Head of caudate nucleus (tissue), 42 donors: ENCODE data around the gene ORC5.
"Not testable (repeated sequence)": the region's sequence is repeated elsewhere in the genome, so short reads cannot be mapped to it uniquely, and the experiment has no call there.

Experiments used
- DNase-seq, 42 donors: peaks; one replicate each; pipeline versions ENCODE4 v3.0.0 to v3.0.0-alpha.2; 2020 to 2021; ENCODE audit warnings: mixed read lengths in 7 of 42
- intact Hi-C: fragments of 100-400 bp; cut with DNase I; formaldehyde crosslinking; loops from one replicate; pipeline ENCODE4 v1.15.0; 2022

Gene ORC5

DNA sequence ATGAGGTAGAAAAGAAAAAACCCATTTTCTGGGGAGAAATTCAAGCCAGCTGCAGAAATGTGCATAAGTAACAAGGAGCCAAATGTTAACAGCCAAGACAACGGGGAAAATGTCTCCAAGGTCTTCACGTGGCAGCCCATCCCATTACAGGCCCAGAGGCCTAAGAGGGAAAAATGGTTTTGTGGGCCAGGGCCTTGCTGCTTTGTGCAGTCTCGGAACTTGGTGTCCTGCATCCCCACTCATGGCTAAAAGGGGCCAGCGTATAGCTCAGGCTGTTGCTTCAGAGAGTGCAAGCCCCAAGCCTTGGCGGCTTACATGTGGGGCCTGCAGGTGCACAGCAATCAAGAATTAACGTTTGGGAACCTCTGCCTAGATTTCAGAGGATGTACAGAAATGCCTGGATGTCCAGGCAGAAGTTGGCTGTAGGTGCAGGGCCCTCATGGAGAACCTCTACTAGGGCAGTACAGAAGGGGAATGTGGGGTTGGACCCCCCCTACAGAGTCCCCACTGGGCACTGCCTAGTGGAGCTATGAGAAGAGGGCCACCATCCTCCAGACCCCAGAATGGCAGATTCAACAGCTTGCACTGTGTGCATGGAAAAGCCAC lies 9.0 kb downstream of the ORC5 start:
- DNase-seq = no peak
- intact Hi-C loops = no loop called here

DNA sequence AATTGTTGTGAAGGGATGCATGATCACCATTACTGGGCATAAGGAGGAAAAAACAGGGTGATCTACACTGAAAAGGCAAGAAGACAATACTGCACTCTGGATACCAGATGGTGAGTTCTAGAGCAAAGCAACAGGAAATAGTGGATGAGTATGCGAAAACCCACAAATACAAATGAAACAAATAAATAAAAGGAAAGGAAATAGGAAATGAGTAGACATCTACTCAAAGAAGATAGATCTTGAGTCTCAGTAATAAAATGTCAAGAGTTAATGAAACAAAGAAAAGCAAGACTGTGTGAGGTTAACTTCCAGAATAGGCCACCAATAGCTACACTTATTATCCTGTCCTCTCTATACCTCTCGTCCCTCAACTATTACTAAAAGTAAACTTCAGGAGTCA lies 11.7 kb downstream of the ORC5 start:
- intact Hi-C loops = no loop called here
- no peak for DNase-seq

DNA sequence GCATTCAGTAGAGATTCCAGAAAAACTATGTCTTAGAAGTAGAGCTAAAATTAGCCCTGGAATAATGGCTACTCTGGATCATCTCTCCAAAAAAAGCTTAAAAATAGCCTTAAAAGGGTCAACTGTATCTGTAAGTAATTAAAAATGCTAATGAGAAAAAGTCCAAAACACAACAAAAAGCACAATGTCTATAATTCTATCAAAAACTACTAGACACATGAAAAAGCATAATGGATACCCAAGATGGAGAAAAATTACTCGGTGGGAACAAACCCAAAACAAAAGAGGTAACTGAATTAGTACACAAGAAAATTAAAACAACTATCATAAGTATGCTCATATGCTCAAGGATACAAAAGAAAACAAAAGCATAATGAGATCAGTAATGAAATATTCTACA lies 15.4 kb downstream of the ORC5 start:
- intact Hi-C loops = no loop called here
- no peak for DNase-seq

DNA sequence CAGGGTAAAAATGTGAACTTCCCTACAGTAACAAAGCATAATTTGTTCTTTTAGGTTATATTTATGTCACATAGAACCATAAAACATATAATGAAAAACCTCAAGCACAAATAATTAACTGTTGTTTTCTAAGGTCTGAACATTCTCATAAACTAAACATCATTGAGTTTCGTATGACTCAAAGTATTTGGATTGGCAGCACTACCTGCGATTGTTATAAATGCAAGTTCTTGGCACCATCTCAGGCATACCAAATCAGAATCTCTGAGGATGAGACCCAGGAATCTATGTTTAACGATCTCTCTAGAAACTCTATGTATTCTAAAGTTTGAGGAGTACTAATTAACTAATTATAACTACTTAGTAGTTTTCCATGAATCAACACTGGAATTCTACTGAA lies 22.5 kb downstream of the ORC5 start:
- no peak for DNase-seq
- intact Hi-C loops = no loop called here

DNA sequence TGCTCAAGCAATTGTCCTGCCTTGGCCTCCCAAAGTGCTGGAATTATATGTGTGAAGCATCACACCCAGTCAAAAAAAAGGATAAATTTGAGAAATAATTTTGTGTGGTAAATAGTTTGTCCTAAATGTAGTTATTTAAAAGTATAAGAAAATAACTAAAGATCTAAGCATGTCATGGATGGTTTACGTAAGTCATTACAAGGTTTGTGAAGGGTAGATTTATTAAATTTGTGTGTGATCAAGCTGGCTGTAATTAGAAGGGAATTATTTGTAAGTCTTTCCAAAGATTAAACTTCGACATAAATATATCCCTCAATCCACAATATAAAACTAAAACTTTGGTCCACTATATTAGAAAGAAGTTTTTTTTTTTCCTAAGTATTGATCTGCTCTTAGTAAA lies 28.6 kb downstream of the ORC5 start:
- DNase-seq = no peak
- intact Hi-C loops = no loop called here

DNA sequence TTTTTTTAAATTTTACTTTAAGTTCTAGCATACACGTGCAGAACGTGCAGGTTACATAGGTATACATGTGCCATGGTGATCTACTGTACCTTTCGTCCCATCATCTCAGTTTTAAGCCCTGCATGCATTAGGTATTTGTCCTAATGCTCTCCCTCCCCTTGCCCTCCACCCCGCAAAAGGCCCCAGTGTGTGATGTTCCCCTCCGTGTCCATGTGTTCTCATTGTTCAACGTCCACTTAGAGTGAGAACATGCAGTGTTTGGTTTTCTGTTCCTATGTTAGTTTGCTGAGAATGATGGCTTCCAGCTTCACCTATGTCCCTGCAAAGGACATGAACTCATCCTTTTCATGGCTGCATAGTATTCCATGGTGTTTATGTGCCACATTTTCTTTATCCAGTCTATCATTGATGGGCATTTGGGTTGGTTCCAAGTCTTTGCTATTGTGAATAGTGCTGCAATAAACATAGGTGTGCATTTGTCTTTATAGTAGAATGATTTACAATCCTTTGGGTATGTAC lies 30.2 kb downstream of the ORC5 start:
- intact Hi-C loops, DNase-seq: not testable (repeated sequence)

DNA sequence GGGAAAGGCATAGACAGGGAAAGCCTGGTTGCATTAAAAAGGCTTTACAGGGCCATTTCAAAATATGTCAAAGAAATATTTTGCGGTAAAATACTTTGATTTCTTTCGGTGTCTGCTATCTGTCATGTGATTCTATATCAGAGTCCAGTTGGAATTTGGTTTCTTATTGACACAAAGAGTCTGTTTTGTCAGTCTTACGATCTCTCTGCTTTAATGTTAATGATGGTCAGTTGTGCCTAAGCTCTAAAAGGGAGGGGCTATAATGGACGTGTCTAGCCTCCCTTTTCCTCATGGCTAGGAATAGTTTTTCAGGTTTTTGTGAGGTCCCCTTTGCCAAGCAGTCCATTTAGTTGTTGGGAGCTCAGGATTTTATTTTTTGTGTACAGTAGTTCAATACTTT lies 31.5 kb downstream of the ORC5 start:
- intact Hi-C loops = no loop called here
- DNase-seq = no peak

DNA sequence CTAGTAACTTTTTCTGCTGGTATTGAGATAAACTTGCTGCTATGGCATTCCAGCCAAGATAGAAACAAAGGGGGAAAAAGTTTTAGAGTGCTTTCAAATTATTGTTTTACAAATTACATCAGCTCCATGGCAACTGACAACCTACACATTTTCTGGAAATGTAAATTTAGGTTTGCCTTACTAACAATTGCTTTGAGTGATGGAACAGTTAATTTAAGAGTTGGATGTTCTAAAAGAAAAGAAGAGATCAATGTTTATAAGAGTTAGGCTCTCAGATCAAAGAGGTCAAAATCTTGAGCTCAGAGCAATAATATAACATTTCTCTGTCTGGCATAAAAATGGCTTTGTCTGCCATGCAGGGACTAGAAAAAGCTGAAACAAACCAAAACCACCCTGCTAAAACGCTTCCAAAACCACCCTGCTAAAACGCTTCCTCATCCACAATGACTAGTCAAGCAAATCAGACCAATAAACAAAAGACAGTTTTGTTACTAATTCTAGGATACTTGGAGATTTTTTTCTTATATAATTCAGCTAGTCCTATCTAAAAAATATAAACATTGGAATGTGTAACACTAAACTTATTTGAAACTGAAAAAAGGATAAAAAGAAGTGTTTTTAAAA lies 32.3 kb downstream of the ORC5 start:
- DNase-seq = no peak
- intact Hi-C loops = no loop called here

DNA sequence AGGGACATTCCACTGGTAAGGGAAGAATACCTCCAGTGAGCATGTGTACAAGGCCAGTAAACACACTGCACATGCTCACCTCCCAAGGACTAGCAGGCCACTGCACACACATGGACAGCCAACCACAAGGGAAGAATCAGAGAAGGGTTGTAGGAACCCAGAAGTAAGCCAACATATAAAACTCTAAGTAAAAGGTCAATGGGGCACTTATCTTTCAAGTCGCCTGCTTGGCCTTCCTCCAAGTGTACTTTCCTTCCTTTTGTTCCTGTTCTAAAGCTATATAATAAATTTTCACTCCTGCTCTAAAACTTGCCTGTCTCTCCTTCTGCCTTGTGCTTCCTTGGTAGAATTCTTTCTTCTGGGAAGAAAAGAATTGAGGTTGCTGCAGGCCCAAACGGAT lies 33.0 kb downstream of the ORC5 start:
- no peak for DNase-seq
- intact Hi-C loops = no loop called here

DNA sequence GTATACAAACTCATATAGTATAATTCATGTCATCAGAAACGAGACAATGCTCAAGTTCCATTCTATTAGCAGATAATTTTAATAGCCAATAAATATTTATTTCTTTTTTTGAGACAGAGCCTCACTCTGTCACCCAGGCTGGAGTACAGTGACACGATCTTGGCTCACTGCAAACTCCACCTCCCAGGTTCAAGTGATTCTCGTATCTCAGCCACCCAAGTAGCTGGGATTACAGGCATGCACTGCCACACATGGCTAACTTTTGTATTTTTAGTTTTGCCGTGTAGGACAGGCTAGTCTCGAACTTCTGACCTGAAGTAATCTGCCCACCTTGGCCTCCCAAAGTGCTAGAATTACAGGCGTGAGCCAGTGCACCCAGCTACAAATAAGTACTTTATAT lies 45.7 kb downstream of the ORC5 start:
- no peak for DNase-seq
- intact Hi-C loops = loop anchor here (10.0 kb wide), 1 partner anchor 637 kb away; no protein-coding TSS in a partner anchor

DNA sequence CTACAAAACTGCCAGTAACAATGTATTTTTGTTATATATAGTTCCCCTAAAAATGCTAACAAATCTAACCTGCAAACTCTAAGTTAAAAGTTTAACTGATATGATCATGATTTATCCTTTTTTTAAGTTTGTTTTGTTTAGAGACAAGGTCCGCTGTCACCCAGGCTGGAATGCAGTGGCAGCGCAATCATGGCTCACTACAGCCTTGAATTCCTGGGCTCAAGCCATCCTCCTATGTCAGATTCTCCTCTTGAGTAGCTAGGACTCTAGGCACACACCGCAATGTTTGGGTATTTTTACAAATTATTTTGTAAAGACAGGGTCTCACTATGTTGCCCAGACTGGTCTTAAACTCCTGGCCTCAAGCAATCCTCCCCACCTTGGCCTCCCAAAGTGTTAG lies 46.6 kb downstream of the ORC5 start:
- no peak for DNase-seq

DNA sequence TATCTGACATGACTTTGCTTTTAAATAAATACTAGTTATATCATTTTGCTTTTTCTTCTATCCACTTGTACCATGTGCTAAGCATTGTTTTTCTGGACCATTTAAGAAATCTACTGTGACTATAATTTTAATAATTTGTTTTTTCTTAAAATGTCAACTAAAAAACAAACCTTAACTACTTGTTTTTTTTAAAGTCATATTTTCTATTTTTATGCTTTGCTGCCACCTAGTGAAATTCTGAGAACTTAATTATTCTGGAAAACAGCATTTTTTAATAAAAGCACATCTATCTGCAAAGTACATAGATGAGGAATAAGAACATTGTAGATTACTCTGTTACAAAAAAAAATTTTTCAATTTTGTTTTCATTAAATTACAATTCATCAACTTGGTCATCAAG lies 47.4 kb downstream of the ORC5 start:
- DNase-seq = no peak
- intact Hi-C loops = loop anchor here (10.0 kb wide), 1 partner anchor 636 kb away; no protein-coding TSS in a partner anchor

More for the DNA sequence above, 46.6 kb downstream of the ORC5 start:
- intact Hi-C loops = loop anchor here (10.0 kb wide), 1 partner anchor 636 kb away; no protein-coding TSS in a partner anchor

DNA sequence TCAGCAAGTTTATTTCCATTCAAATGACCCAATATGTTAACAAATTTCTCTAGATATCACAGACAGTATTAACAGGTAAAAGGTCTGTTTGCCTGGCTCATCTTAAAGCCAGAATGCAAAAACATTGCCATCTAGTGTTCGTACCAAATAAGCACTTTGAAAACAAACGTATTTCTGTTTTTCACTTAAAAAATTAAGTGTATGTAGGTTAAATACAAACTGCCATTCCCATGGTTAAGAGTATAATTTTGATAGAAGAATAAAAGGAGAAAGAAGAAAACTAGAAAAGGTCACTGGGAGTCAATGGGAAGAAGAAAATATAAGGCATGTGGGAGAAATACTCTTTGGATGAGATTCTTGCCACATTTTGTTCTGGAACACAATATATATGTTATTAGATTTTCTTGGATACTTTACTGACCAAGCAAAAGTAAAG lies 51.0 kb downstream of the ORC5 start:
- DNase-seq = no peak
- intact Hi-C loops = loop anchor here (2.0 kb wide), 1 partner anchor 584 kb away; no protein-coding TSS in a partner anchor

DNA sequence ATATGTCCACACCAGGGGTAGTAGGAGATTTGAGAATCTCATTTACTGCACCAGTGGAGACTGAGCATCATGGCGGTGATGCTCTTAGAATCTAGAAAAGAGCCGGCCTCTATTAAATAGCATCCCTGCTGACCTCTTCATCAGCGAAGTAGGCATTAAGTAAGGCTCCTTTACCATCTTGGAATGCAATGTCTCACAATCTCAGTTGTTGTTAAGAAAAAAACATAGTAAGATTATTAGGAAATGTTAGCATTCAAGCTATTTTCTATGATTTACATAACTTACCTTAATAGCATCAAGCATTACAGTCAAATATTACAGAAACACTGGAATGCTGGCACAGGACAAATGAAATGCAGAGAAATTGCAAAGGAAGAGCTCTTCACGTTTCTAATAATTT lies 54.5 kb downstream of the ORC5 start:
- intact Hi-C loops = no loop called here
- DNase-seq = no peak

DNA sequence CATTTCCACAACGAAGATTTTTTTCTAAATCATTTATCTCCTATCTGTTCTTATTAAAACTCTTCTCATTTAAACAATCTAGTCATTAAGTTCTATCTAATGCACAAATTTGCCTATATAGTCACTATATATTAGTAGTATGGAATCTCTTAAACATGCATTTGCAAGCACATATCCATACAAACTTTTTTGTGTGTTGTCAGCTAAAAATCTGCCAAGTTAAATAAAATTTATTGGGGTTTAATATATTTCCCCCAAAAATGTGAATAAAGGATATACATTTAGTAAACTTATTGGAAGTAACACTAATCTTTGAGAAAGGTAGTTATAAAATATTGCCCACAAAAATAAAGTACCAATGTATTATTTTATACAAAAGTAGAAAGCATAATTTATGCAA lies 55.3 kb downstream of the ORC5 start:
- intact Hi-C loops = no loop called here
- DNase-seq = no peak

DNA sequence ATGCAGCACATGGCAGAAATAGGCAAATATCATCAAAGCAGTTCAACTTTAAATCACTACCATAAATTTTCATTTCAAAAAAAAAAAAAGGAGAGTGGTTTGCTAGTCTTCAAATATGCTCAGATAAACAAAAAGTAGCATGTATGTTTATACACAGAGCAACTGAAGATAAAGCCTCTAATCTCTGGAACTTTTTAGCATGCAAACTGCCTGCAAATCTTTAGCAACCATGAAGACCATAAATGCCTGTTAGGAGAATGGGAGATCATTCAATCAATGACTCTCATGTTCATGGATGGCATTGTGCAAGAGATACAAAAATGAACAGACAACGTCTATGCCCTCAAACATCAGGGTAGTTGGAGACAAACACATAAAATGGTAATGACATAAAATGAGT lies 57.3 kb downstream of the ORC5 start:
- intact Hi-C loops = no loop called here
- DNase-seq = no peak

DNA sequence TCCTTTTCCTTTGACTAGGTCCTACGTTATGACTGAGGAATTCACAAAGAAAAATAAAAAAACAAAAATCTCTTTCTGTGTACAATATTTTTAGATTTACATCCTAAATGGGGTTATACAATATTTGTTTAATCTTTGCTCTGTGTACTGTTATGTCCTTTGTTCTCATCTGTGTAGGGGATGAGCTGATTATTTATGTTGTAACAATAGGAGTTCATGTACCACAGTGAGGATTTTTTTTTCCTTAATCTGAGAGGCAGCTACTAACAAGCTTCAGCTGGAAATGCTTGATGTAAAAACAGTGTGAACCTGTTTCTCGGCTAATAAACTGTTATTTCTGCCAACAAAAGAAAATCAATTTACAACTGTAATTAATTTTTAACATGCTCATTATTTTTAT lies 58.0 kb downstream of the ORC5 start:
- DNase-seq = no peak
- intact Hi-C loops = no loop called here

DNA sequence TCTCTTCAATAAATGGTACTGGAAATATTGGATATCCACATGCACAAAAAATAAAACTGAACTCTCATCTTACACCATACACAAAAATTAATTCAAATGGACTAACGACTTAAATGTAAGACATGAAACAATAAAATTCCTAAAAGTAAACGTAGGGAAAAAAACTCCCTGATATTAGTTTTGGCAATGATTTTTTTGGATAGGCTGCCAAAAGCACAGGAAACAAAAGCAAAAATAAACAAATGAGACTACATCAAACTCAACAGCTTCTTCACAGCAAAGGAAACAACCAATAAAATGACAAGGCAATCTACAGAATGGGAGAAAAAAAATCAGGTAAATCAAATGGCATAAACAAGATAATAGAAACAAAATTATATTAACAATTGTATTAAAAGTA lies 65.7 kb downstream of the ORC5 start:
- intact Hi-C loops = no loop called here
- DNase-seq = no peak

DNA sequence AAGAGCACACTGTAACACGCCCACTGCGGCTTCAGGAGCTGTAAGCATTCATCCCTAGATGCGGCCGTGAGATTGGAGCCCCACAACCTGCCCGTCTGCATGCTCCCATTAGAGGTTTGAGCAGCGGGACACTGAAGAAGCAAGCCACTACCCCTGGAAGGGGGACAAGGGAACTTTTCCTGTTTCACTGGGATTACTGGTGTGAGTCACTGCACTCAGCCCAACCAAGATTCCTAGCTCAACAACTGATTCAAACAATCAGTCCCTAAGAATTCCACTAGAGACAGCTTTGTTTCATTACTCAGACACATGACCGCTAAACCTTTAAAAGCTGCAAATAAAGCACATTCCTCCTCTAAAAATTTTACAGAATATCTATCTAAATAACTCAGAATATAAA lies 69.8 kb downstream of the ORC5 start:
- intact Hi-C loops = no loop called here
- DNase-seq = no peak

DNA sequence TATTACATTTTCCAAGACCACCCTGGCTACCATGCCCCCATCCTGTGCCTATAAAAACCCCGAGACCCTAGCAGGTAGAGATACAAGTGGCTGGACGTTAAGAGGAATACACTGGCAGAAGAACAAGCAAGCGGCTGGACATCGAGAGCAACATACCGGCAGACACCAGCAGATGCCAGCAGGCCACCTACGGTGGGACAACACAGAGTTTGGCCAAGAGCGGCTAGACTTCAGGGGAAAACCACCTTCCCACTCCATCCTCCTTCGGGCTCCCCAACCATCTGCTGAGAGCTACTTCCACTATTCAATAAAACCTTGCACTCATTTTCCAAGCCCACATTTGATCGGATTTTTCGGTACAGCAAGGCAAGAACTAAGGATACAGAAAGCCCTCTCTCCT lies 70.3 kb downstream of the ORC5 start:
- intact Hi-C loops = no loop called here
- no peak for DNase-seq

DNA sequence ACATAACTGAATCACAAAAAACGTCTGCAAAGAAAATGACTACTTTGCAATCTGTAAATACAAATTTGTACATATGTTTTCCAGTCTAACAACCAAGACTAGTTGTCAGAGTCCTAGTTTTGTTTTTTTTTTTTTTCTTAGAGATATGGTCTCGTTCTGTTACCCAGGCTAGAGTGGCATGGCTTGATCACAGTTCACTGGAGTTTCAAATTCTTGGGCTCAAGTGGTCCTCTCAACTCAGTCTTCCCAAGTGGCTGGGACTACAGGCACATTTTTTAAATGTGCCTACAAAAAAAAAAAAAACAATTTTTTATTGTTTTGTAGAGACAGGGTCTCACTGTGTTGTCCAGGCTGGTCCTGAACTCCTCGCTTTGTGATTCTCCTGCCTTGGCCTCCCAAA lies 70.8 kb downstream of the ORC5 start:
- DNase-seq = no peak
- intact Hi-C loops = no loop called here
